Peyer's patch (tissue), 4 donors: ENCODE measurements around the gene RNF213. TPM values are rescaled to one million over a fixed set of nuclear protein-coding genes. Genes with fewer than 3 reads are reported as not detected.

Experiments used
- DNase-seq, 3 donors: peaks; one replicate each; pipeline ENCODE4 v3.0.0-alpha.2; 2017 to 2019
- H3K27ac ChIP-seq, 4 donors: fragments of 200-600 bp; sonication (generic); one replicate each; pipeline ENCODE4 v1.5.1; 2016 to 2019
- H3K27me3 ChIP-seq, 2 donors: fragments of 200-600 bp; sonication (generic); one replicate each; pipeline ENCODE4 v1.5.1; 2019
- H3K36me3 ChIP-seq, 3 donors: fragments of 200-600 bp; sonication (generic); one replicate each; pipeline ENCODE4 v1.5.1; 2016 to 2019
- H3K4me1 ChIP-seq, 4 donors: fragments of 200-600 bp; sonication (generic); one replicate each; pipeline ENCODE4 v1.5.1; 2016 to 2019
- H3K4me3 ChIP-seq, 4 donors: fragments of 200-600 bp; sonication (generic); 1 replicate in 3 of 4; 2 replicates in 1 of 4; pipeline ENCODE4 v1.5.1; 2016 to 2019; ENCODE audit warnings: mild to moderate bottlenecking in 1 of 4
- H3K9me3 ChIP-seq, 4 donors: fragments of 200-600 bp; sonication (generic); one replicate each; pipeline ENCODE4 v1.5.1; 2016 to 2019; ENCODE audit warnings: mild to moderate bottlenecking in 1 of 4
- CTCF ChIP-seq, 6 experiments: fragments of 450-650 bp in 4 of 6; fragments of 200-600 bp in 2 of 6; sonication (generic) in 1 of 6; IDR thresholded peaks; one replicate each; pipeline ENCODE4 v1.5.1; 2017 to 2019; ENCODE audit warnings: antibody characterized with exemption in 6 of 6, mild to moderate bottlenecking in 3 of 6, moderate library complexity in 1 of 6
- POLR2A ChIP-seq, 2 donors: fragments of 450-650 bp; IDR thresholded peaks; one replicate each; pipeline ENCODE4 v1.5.1; 2017; ENCODE audit warnings: antibody characterized with exemption in 2 of 2, mild to moderate bottlenecking in 2 of 2, moderate library complexity in 2 of 2
- total RNA-seq, 4 donors: library from RNA; depleted of rRNA; stranded (reverse); fragments of >200 nt; gene quantifications; one replicate each; pipeline ENCODE4 v1.1.0, GENCODE V29; 2016

Gene RNF213
- total RNA-seq, 4 donors from 2014 or later = 187 to 404 (median 293) TPM

- Histone ChIP-seq H3K9me3 (no peaks in the 10 kb centered on the region), H3K27ac (no peak overlapping the region), H3K4me1 (no peaks in the 10 kb centered on the region), H3K36me3 (peaks cover 0 to 100% (median 4%) of the 10 kb centered on the region in 3 donors), H3K4me3 (no peak overlapping the region), H3K27me3 (no peaks in the 10 kb centered on the region)
- TF ChIP-seq CTCF (IDR thresholded peaks at IDR 0.05) = no peak
- no peak for TF ChIP-seq POLR2A (IDR thresholded peaks at IDR 0.05)
- peak in 1 of 3 donors; percentile 25 for DNase-seq
Observed at GRCh38 chr17:80345841-80346497, 85.3 kb downstream of the RNF213 start.

GRCh38 chr17:80346498-80347275 lies 86.0 kb downstream of the RNF213 start:
- Histone ChIP-seq H3K4me1 (no peaks in the 10 kb centered on the region), H3K27me3 (no peaks in the 10 kb centered on the region), H3K36me3 (peaks cover 0 to 100% (median 4%) of the 10 kb centered on the region in 3 donors), H3K9me3 (no peaks in the 10 kb centered on the region), H3K27ac (no peak overlapping the region), H3K4me3 (no peak overlapping the region)
- peak in 1 of 3 donors; percentile 32 for DNase-seq
- no peak for TF ChIP-seq POLR2A (IDR thresholded peaks at IDR 0.05)
- TF ChIP-seq CTCF (IDR thresholded peaks at IDR 0.05) = no peak

GRCh38 chr17:80347536-80347935 lies 86.9 kb downstream of the RNF213 start:
- no peak overlapping the region for H3K27ac ChIP-seq
- peak in 2 of 3 donors; percentile 19 to 33 for DNase-seq
- TF ChIP-seq CTCF (IDR thresholded peaks at IDR 0.05) = no peak
- no peak for TF ChIP-seq POLR2A (IDR thresholded peaks at IDR 0.05)
- H3K36me3 ChIP-seq = peaks cover 0 to 100% (median 4%) of the 10 kb centered on the region in 3 donors
- H3K9me3 ChIP-seq = no peaks in the 10 kb centered on the region
- no peak overlapping the region for H3K4me3 ChIP-seq
- no peaks in the 10 kb centered on the region for H3K27me3 ChIP-seq
- H3K4me1 ChIP-seq = no peaks in the 10 kb centered on the region

GRCh38 chr17:80347948-80348351 lies 87.3 kb downstream of the RNF213 start:
- DNase-seq = peak in 2 of 3 donors; percentile 33 to 44
- no peaks in the 10 kb centered on the region for H3K9me3 ChIP-seq
- H3K4me3 ChIP-seq = no peak overlapping the region
- TF ChIP-seq CTCF (IDR thresholded peaks at IDR 0.05) (no peak), POLR2A (IDR thresholded peaks at IDR 0.05) (no peak)
- H3K27ac ChIP-seq = no peak overlapping the region
- no peaks in the 10 kb centered on the region for H3K27me3 ChIP-seq
- peaks cover 0 to 100% (median 4%) of the 10 kb centered on the region in 3 donors for H3K36me3 ChIP-seq
- no peaks in the 10 kb centered on the region for H3K4me1 ChIP-seq

GRCh38 chr17:80348551-80349150 lies 88.0 kb downstream of the RNF213 start:
- no peak for TF ChIP-seq CTCF (IDR thresholded peaks at IDR 0.05)
- no peaks in the 10 kb centered on the region for H3K9me3 ChIP-seq
- no peak overlapping the region for H3K27ac ChIP-seq
- no peaks in the 10 kb centered on the region for H3K27me3 ChIP-seq
- H3K4me3 ChIP-seq = no peak overlapping the region
- no peaks in the 10 kb centered on the region for H3K4me1 ChIP-seq
- DNase-seq = peak in 1 of 3 donors; percentile 42
- peaks cover 0 to 100% (median 0%) of the 10 kb centered on the region in 3 donors for H3K36me3 ChIP-seq
